ENCODE measurements around the gene TMED1. TPM values are rescaled to one million over a fixed set of nuclear protein-coding genes. Genes with fewer than 3 reads are reported as not detected.
"Not testable (repeated sequence)": the region's sequence is repeated elsewhere in the genome, so short reads cannot be mapped to it uniquely, and the experiment has no call there.

Gene TMED1
- total RNA-seq (1 to 10 TPM; 6.7 to 8.9 TPM), polyA plus RNA-seq (10 to 100 TPM; 23.7 to 26.3 (median 25.0) TPM), total RNA-seq (6.4 to 14.6 (median 7.7) reads per million in 6 experiments)

GRCh38 chr19:10835754-10836478 is at the start of gene TMED1:
TSS of gene TMED1 (minus strand) at chr19:10836212. CDS start at chr19:10836191, 21 bp downstream.
- H3K36me3 Mint-ChIP-seq, result peaks cover 0 to 9% (median 6%) of the 10 kb centered on the region in 3 donors
- H3K4me3 Mint-ChIP-seq, result peak within 1 kb of the TSS; percentile 95 to 100 (median 97)
- H3K9me3 Mint-ChIP-seq, result peaks cover 0 to 11% (median 5%) of the 10 kb centered on the region in 9 donors
- POLR2A ChIA-PET, result interaction anchor here (0.5 to 2.3 kb wide), 32 partner anchors 9 to 734 kb away, joined by 3 to 20 read pairs (median 4); partner anchors contain the start of genes ANGPTL6, C19orf38, CARM1 and CCDC159
- H3K4me1 Mint-ChIP-seq, result peaks cover 8 to 16% (median 15%) of the 10 kb centered on the region in 4 donors
- DNase-seq, result peak; percentile 87 to 97 (median 94)
- peak; percentile 90 to 92 for ATAC-seq
- peak within 1 kb of the TSS; percentile 98 to 100 (median 100) for H3K27ac Mint-ChIP-seq
- no peaks in the 10 kb centered on the region for H3K27me3 Mint-ChIP-seq

- DNase-seq (no peak), ATAC-seq (no peak)
- H3K4me1 Mint-ChIP-seq, result peaks cover 3 to 12% (median 11%) of the 10 kb centered on the region in 4 donors
- no peak overlapping the region for H3K4me3 Mint-ChIP-seq
- no peaks in the 10 kb centered on the region for H3K27me3 Mint-ChIP-seq
- POLR2A ChIA-PET, result interaction anchor here (0.7 kb wide), 1 partner anchor 29 kb away, joined by 4 read pairs; no protein-coding TSS in a partner anchor
- no peaks in the 10 kb centered on the region for H3K9me3 Mint-ChIP-seq
- H3K27ac Mint-ChIP-seq, result peak overlapping the region in 2 of 10 donors; percentile 43 to 62
- peaks cover 0 to 2% (median 0%) of the 10 kb centered on the region in 3 donors for H3K36me3 Mint-ChIP-seq
Observed at GRCh38 chr19:10885201-10886169, 49.5 kb upstream of the TMED1 start.

GRCh38 chr19:10884274-10884673 is 48.3 kb upstream of the TMED1 start:
- ATAC-seq (no peak), DNase-seq (no peak)
- Mint-ChIP-seq H3K27me3 (no peaks in the 10 kb centered on the region), H3K4me3 (no peak overlapping the region), H3K27ac (peak overlapping the region in 1 of 10 donors; percentile 51), H3K36me3 (peaks cover 0 to 2% (median 0%) of the 10 kb centered on the region in 3 donors), H3K9me3 (no peaks in the 10 kb centered on the region), H3K4me1 (peaks cover 7 to 16% (median 13%) of the 10 kb centered on the region in 4 donors)
- POLR2A ChIA-PET, result no interaction called here

DNA sequence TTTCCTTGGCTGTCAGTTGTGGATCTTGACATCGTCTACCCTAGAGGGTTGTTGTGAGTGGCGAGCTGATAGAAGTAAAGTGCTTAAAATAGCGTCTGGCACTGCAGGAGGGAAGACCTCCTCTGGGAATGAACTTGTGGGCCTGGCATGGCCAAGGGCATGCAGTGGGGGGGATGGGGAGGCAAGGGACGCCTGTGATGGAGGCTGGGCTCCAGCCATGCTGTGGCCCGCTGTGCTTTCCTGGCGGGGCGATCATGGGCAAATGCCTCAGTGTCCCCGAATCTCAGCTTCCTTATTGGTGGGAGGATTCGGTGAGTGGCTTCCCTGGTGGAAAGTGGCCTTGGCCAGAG is 46.1 kb upstream of the TMED1 start:
- Mint-ChIP-seq H3K9me3 (no peaks in the 10 kb centered on the region), H3K27me3 (no peaks in the 10 kb centered on the region), H3K4me1 (peaks cover 9 to 24% (median 16%) of the 10 kb centered on the region in 4 donors), H3K36me3 (peaks cover 0 to 1% (median 0%) of the 10 kb centered on the region in 3 donors), H3K27ac (no peak overlapping the region), H3K4me3 (no peak overlapping the region)
- POLR2A ChIA-PET, result no interaction called here
- ATAC-seq (no peak), DNase-seq (no peak)

DNA sequence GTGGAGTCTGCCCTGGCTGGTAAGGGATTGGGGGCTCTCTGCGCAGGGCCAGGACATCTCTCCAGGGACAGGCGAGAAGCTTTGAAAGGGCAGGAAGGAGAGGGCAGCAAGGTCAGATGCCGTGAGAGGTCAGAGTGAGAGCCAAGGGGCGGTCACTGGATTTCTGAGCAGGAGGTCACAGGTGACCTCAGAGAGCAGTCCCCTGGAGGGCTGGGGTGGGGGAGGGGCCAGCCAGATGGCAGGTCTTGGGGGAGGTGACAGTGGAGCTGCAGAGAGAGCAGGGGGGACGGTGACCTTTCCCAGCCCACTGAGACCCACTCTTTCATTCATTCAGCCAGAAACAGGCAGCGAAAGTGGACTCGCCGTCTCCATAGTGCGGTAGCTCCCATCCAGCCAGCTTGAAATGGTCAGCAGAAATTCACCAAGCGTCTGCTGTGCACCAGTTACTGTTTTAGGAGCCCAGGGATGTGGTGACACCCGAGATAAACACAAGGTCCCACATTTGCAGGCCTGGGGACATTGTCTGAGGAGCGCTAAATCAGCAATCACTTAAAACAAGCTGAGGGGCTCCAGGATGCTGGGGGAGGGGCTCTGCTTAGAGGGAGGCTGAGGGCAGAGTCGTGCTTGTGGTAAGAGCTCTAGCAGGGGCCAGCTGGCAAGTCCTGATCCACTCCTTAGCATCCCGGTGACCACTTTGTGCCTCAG is 45.5 kb upstream of the TMED1 start:
- POLR2A ChIA-PET, result no interaction called here
- Mint-ChIP-seq H3K4me3 (no peak overlapping the region), H3K27ac (no peak overlapping the region)

DNA sequence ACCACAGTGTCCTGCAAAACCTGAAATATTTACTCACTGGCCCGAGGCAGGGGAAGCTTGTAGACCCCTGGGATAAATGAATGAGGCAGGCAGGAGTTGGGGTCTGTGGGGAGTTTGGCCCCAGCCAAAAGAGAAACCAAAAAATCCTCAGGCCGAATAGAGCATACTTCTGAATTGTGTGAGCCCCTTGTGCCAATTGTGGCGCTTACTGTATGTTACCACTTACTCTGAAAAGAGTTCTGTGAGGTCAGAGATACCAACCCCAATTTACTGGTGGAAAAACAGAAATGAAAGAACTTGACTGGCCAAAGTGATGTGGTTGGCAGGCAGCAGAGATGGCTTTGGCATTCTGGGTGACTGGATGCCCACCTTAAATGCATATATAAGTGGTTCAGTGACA is 42.2 kb upstream of the TMED1 start:
- Mint-ChIP-seq H3K36me3 (peaks cover 0 to 2% (median 0%) of the 10 kb centered on the region in 3 donors), H3K4me3 (no peak overlapping the region), H3K4me1 (peaks cover 8 to 33% (median 19%) of the 10 kb centered on the region in 4 donors), H3K27me3 (no peaks in the 10 kb centered on the region), H3K9me3 (no peaks in the 10 kb centered on the region), H3K27ac (peak overlapping the region in 4 of 10 donors; percentile 10 to 71 (median 50))
- ATAC-seq (no peak), DNase-seq (no peak)
- POLR2A ChIA-PET, result no interaction called here

More for the DNA sequence above, 45.5 kb upstream of the TMED1 start:
- Mint-ChIP-seq H3K9me3 (no peaks in the 10 kb centered on the region), H3K27me3 (no peaks in the 10 kb centered on the region), H3K4me1 (peaks cover 8 to 23% (median 19%) of the 10 kb centered on the region in 4 donors), H3K36me3 (no peaks in the 10 kb centered on the region)
- no peak for DNase-seq
- ATAC-seq, result no peak

- POLR2A ChIA-PET, result interaction anchor here (1.1 kb wide), 1 partner anchor 42 kb away, joined by 3 read pairs; the partner anchor contains the start of gene TMED1
- peak overlapping the region in 3 of 10 donors; percentile 37 to 62 (median 47) for H3K27ac Mint-ChIP-seq
- H3K9me3 Mint-ChIP-seq, H3K36me3 Mint-ChIP-seq, DNase-seq, H3K4me3 Mint-ChIP-seq, H3K27me3 Mint-ChIP-seq, ATAC-seq: not testable (repeated sequence)
- H3K4me1 Mint-ChIP-seq, result peaks cover 14 to 39% (median 23%) of the 10 kb centered on the region in 4 donors
Observed at GRCh38 chr19:10877608-10878007, 41.6 kb upstream of the TMED1 start.

GRCh38 chr19:10876459-10877240 is 40.6 kb upstream of the TMED1 start:
- no peaks in the 10 kb centered on the region for H3K9me3 Mint-ChIP-seq
- no peaks in the 10 kb centered on the region for H3K27me3 Mint-ChIP-seq
- H3K4me1 Mint-ChIP-seq, result peaks cover 15 to 40% (median 27%) of the 10 kb centered on the region in 4 donors
- ATAC-seq (no peak), DNase-seq (no peak)
- POLR2A ChIA-PET, result interaction anchor here (1.1 kb wide), 1 partner anchor 41 kb away, joined by 3 read pairs; the partner anchor contains the start of gene TMED1
- peaks cover 0 to 2% (median 0%) of the 10 kb centered on the region in 3 donors for H3K36me3 Mint-ChIP-seq
- H3K27ac Mint-ChIP-seq, result peak overlapping the region in 1 of 10 donors; percentile 19
- H3K4me3 Mint-ChIP-seq, result no peak overlapping the region

DNA sequence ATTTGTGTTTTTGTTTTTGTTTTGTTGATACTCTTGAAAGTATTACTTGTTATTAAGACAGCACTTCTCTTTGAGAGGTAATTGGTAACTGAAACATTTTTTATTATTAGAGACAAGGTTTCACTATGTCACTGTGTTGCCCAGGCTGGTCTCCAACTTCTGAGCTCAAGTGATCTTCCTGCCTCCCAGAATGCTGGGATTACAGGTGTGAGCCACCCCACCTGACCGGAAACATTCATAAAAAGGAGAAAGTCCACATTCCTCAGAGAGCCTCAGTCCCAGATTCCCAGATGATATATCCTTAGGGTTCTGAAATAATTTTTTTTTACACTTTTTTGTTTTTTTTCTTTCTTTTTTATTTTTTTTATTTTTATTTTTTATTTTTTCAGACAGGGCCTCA is 38.0 kb upstream of the TMED1 start:
- no peak for DNase-seq
- Mint-ChIP-seq H3K36me3 (peaks cover 0 to 2% (median 0%) of the 10 kb centered on the region in 3 donors), H3K27ac (peak overlapping the region in 5 of 10 donors; percentile 25 to 79 (median 56)), H3K9me3 (no peaks in the 10 kb centered on the region), H3K27me3 (no peaks in the 10 kb centered on the region), H3K4me1 (peaks cover 13 to 38% (median 28%) of the 10 kb centered on the region in 4 donors), H3K4me3 (peak overlapping the region; percentile 28 to 76 (median 47))
- ATAC-seq, result no peak
- POLR2A ChIA-PET, result interaction anchor here (0.6 kb wide), 2 partner anchors 9 to 1920 kb away, joined by 3 to 4 read pairs; no protein-coding TSS in a partner anchor

- DNase-seq (peak in 3 of 10 donors; percentile 15 to 23 (median 18)), ATAC-seq (no peak)
- Mint-ChIP-seq H3K27me3 (no peaks in the 10 kb centered on the region), H3K4me1 (peaks cover 8 to 34% (median 20%) of the 10 kb centered on the region in 4 donors), H3K4me3 (peak overlapping the region; percentile 71 to 93 (median 82)), H3K27ac (peak overlapping the region; percentile 2 to 92 (median 82)), H3K9me3 (no peaks in the 10 kb centered on the region), H3K36me3 (peaks cover 0 to 2% (median 0%) of the 10 kb centered on the region in 3 donors)
- POLR2A ChIA-PET, result interaction anchor here (0.7 to 1.4 kb wide), 3 partner anchors 8 to 64 kb away, joined by 3 to 5 read pairs (median 3); partner anchors contain the start of gene TMED1
Observed at GRCh38 chr19:10872546-10873107, 36.6 kb upstream of the TMED1 start.
